Adipose tissue (tissue), 3 donors: Measurements from ENCODE around the gene ASB1. TPM values are rescaled to one million over a fixed set of nuclear protein-coding genes. Genes with fewer than 3 reads are reported as not detected.

Source experiments
- H3K27ac ChIP-seq: one replicate; pipeline ENCODE4 v1.5.1; 2013; ENCODE audit warnings: low read depth, low read length
- WGBS, 3 donors: extraction: QIAGEN DNeasy Blood & Tissue Kit; methylation state at CpG; one replicate each; pipeline ENCODE4 v1.1.7; 2013; 5-methylcytosine and 5-hydroxymethylcytosine counted together
- polyA plus RNA-seq, 3 donors: library from polyadenylated mRNA; stranded (reverse); fragments of 200-250 nt; gene quantifications; one replicate each; pipeline ENCODE4 v1.2.3, GENCODE V29; 2013
- donor health status: healthy with polysubstance abuse.
- donor health status: Bipolar disorder and iron deficiency.
- donor health status: healthy.

The ASB1 gene
- polyA plus RNA-seq, 3 donors, result 7.1 to 17.7 (median 17.7) TPM

DNA sequence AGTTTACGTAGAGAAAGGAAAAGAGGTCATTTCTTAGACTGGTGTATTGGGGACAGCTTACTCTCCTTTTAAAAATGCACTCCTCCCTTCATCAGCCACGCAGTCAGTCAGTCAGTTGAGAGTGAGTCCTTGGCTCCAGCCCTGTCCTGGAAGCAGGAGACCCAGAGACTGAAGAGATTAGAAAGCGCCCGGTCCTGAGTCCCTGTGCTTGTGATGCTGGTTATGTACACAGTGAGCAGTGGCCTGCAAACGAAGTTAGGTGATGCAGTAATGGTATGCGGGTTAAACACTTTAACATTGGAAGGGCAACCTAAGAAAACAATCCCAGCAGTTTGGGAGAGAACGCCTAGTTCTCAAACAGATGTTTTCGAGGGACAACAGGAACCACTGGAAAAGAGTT is 6.3 kb upstream of the ASB1 start:
- WGBS, 3 donors, result 76 to 78% (median 78%) methylated on average over 8 of the region's 8 CpGs
- no peak overlapping the region for H3K27ac ChIP-seq

DNA sequence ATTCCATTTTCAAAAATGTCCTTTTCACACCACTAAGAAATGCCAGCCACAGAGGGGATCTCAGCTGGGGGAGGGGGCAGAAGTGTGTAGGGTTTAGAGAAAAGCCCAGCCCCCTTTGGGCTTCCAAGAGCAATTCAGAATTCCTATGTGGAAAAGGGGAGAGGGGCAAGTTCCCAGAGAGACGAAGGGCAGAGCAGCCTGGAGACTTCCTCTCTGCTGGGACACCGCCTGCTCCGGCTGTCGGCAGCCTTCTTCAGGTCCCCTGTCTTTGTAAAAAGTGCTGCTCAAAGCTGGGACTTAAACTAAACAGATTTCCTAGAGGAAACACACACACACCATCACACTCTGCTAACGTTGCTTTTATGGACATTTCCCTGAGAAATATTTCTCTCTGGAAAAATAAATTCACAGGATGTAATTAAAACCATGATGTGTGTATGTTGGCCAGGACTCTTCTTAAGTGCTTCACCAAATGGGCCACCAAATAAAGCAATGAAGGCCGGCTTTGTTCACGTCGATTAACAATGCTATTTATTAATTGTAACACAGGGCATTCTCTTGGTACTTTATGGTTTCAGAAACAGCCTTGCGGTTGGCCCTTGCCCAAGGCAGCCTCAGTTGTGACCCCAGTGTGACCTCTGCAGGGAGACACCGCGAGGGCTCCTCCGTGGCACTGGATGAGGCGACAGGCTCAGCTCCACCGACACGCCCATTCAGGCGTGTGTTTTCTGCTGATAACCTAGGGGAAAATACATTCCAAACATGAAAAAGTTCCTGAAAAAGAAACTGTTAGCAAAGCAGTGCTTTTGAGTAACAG is 5.6 kb upstream of the ASB1 start:
- no peak overlapping the region for H3K27ac ChIP-seq
- 57 to 60% (median 57%) methylated on average over 16 of the region's 16 CpGs for WGBS, 3 donors

GRCh38 chr2:238421695-238422035 is 5.1 kb upstream of the ASB1 start:
- 72 to 86% (median 81%) methylated on average over 18 of the region's 18 CpGs for WGBS, 3 donors
- no peak overlapping the region for H3K27ac ChIP-seq

- WGBS, 3 donors, result 85 to 95% (median 94%) methylated on average over 10 of the region's 10 CpGs
- H3K27ac ChIP-seq, result no peak overlapping the region
Observed at GRCh38 chr2:238422285-238422684, 4.4 kb upstream of the ASB1 start.

DNA sequence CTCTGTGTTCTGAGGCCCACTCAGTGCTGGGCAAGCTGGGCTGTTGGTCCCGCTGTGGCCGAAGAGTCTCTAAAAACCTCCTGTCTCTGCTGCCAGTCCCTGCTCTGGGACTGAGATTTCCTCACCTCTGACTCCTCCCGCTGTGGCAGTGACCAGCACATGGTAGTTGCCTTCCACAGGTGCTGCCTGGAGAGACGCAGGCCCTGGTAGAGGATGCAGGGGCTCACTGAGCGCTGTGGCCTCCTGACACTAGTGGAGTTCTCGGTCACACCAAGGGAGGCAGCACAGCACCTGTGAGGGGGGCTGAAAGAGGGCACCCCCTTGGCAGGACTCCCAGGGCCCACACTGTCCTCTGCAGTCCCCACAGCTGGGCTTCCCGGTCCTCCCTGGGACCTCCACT is 3.8 kb upstream of the ASB1 start:
- no peak overlapping the region for H3K27ac ChIP-seq
- 84 to 96% (median 95%) methylated on average over 7 of the region's 7 CpGs for WGBS, 3 donors

DNA sequence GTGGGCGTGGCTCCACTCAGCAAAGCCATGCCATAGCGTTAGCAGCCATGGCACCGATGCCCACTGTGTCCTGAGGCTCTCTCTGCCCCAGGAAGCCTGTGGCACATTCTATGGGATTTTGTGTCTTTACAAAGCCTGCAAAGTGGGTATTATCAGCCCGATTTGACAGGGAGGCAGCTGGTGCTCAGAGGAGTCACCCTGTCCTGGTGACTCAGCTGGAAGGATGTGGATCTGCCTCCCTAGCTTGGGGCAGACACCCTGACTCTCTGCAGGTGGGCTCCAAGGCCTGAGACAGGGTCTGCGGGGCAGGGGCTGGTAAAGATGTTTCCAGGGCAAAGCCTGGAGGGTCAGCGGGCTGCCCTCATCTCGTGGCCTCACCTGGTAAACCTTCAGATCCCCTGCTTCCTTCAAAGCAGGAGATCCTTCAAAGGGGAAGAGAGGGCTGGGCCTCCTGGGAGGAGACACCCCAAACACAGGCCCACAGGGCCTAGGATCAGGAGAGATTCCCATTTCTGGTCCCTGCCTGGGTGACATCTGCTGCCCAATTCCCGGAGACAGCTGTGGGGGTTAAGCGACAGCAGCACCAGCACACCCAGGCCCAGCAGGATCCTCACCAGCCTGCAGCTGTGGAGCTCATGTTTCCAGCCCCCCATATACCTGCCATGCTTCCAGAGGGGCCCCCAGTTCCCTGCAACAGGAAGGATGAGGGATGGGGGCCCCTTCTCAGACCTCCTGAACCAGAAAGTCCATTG is 3.0 kb upstream of the ASB1 start:
- no peak overlapping the region for H3K27ac ChIP-seq
- 84 to 94% (median 90%) methylated on average over 9 of the region's 9 CpGs for WGBS, 3 donors

GRCh38 chr2:238424313-238424700 is 2.4 kb upstream of the ASB1 start:
- H3K27ac ChIP-seq, result no peak overlapping the region
- 58 to 67% (median 66%) methylated on average over 3 of the region's 3 CpGs for WGBS, 3 donors

DNA sequence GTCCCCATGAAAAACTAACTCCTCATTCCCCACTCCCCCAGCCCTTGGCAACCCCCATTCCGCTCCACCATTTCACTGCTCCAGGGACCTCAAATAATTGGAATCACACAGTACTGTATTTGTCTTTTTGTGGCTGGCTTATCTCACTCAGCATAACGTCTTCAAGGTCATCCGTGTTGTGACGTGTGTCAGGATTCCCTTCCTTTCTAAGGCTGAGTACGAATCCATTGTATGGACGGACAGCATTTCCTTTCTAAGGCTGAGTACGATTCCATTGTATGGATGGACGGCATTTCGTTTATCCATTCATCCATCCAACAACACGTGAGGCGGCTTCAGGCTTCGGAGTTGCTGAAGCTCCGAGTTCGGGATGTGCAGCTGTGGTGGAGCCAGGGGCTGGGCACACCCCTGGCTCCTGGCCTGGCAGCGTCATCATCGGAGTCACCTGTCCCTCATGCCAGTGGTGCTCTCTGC is 1.2 kb upstream of the ASB1 start:
- 60 to 73% (median 66%) methylated on average over 16 of the region's 16 CpGs for WGBS, 3 donors
- no peak overlapping the region for H3K27ac ChIP-seq

- 8 to 13% (median 11%) methylated on average over 24 of the region's 24 CpGs for WGBS, 3 donors
- no peak overlapping the region for H3K27ac ChIP-seq
Observed at GRCh38 chr2:238425979-238426567, 654 bp upstream of the ASB1 start.

GRCh38 chr2:238427435-238428162 is 872 bp downstream of the ASB1 start:
- WGBS, 3 donors, result 8 to 13% (median 11%) methylated on average over 20 of the region's 20 CpGs
- no peak overlapping the region for H3K27ac ChIP-seq

DNA sequence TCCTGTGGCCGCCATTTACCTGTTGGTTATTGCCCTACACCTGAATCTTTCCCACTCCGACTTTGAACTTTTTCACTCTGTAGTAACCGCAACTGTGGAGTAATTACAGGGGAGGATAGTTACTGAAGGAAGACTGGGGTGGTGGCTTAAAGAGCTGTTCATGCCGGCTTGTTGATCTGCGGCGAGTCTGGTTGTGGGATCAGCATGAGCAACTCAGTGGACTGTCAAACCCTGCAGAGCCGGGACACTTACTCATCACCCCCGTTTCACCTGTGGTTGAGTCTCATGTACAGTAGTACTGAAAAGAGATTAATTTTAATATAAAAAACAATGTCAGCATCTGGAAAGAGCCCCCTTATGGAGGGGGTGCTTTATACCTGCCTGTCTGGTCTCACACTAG is 2.1 kb downstream of the ASB1 start:
- H3K27ac ChIP-seq, result no peak overlapping the region
- WGBS, 3 donors, result 94 to 96% (median 96%) methylated on average over 8 of the region's 8 CpGs

DNA sequence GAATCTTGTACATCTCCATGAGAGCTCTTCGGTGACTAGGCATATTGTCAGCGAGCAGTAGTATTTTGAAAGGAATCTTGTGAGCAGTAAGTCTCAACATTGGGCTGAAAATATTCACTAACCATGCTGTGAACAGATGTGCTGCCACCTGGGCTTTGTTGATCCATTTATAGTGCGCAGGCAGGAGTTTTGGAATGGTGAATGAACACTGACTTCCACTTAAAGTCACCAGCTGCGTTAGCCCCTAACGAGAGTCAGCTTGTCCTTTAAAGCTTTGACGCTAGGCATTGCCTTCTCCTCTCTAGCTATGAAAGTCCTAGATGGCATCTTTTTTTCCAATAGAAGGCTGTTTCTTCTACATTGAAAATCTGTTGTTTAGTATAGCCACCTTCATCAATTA is 4.1 kb downstream of the ASB1 start:
- WGBS, 3 donors, result 97 to 99% (median 98%) methylated on average over 6 of the region's 6 CpGs
- H3K27ac ChIP-seq, result no peak overlapping the region

DNA sequence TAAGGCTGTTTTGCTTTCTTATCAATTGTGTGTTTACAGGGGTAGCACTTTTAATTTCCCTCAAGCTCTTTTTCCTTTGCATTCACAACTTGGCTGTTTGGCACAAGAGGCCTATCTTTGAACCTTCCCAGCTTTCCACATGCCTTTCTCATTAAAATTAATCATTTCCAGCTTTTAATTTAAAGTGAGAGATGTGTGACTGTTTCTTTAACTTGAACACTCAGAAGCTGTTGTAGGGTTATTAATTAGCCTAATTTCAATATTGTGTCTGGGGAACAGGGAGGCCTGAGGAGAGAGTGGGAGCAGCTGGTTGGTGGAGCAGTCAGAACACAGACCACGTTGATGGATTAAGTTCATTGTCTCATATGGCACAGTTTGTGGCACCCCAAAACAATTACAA is 4.7 kb downstream of the ASB1 start:
- no peak overlapping the region for H3K27ac ChIP-seq
- WGBS, 3 donors, result 60 to 82% (median 77%) methylated on average over 1 of the region's 1 CpG

DNA sequence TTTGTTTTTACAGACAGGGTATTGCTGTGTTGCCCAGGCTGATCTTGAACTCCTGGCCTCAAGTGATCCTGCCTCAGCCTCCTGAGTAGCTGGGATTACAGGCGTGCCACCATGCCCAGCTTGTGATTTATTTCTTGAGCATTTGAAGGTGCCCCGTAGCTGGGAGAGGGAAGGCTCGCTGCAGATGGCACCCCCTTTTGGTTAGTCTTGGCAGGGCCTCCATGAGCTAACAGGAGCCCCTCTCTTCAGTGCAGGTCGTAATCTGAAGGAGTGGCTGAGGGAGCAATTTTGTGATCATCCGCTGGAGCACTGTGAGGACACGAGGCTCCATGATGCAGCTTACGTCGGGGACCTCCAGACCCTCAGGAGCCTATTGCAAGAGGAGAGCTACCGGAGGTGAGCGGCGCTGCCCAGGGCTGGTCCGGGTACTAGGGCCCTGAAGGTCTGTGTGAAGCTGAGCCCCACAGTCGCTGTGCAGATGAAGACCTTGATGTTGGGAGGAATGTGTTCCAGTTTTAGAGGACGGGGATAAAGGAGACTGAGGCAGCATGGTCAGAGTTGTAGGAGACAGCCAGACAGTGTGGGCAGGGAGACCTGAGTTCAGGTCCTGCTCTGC is 6.7 kb downstream of the ASB1 start:
- WGBS, 3 donors, result 94 to 98% (median 95%) methylated on average over 14 of the region's 14 CpGs
- no peak overlapping the region for H3K27ac ChIP-seq

- no peak overlapping the region for H3K27ac ChIP-seq
- WGBS, 3 donors, result 89 to 92% (median 91%) methylated on average over 13 of the region's 13 CpGs
Observed at GRCh38 chr2:238433941-238434845, 7.5 kb downstream of the ASB1 start.

DNA sequence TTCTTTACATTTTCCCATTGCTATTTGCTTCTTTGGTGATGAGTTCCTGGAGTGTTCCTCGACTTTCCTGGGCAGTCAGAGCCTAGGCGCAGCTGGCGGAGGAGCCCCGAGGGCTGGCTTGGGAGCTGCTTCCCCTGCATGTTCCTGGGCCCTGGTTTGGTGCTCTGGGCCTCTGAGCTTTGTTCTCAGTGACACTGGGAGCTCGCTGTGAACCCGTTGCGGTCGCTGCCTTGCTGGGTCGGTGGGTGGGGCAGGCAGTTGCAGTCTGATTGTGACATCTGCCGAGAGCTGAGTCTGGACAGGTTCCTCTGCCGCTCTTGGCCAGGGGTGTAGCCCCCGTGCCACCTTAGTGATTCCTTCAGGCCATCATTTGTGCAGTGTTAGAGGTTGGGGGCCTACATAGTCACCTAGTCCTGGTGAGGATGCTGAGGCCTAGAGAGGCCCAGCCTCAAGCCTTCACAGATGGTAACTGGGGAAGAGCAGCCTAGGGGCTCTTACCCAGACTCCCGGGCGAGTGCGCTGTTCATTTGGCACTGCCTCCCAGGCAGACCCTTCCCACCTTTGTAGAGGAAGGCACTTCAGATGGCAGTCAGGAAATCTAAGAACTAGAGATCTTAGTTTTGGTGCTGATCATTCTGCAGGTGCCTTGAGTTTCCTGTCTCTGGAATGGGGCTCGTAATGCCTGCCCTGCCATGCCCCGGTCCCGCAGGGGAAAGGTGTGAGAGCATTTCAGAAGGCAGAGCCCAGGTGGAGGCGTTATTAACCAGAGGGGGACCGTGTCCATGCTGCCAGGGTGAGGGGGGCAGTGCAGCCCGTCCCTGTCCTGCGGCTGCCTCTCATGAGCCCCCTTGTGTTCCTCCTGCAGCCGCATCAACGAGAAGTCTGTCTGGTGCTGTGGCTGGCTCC is 8.4 kb downstream of the ASB1 start:
- H3K27ac ChIP-seq, result no peak overlapping the region
- 81 to 91% (median 85%) methylated on average over 24 of the region's 24 CpGs for WGBS, 3 donors

DNA sequence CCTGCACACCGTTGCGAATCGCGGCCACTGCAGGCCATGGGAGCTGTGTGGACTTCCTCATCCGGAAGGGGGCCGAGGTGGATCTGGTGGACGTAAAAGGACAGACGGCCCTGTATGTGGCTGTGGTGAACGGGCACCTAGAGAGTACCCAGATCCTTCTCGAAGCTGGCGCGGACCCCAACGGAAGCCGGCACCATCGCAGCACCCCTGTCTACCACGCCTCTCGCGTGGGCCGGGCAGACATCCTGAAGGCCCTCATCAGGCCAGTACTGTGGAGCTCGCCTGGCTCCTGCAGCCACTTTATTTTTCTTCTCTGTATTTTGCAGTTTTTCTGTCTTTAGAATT is 9.0 kb downstream of the ASB1 start:
- 93 to 95% (median 95%) methylated on average over 20 of the region's 20 CpGs for WGBS, 3 donors
- H3K27ac ChIP-seq, result no peak overlapping the region
